GM18870 (cell line): ENCODE data around the gene LRRTM4.
"Not testable (repeated sequence)": the region's sequence is repeated elsewhere in the genome, so short reads cannot be mapped to it uniquely, and the experiment has no call there.

ENCODE experiments used
- ATAC-seq: cut with Tn5 transposase; IDR thresholded peaks from one replicate; pipeline ENCODE4 v1.9.1; 2021; ENCODE audit warnings: moderate library complexity; ENCODE audit not compliant: unreplicated experiment

Gene LRRTM4

GRCh38 chr2:76793647-76794334 is 728.4 kb downstream of the LRRTM4 start:
- no peak for ATAC-seq

- ATAC-seq: not testable (repeated sequence)
Measured at GRCh38 chr2:76781313-76781712, 740.9 kb downstream of the LRRTM4 start.

DNA sequence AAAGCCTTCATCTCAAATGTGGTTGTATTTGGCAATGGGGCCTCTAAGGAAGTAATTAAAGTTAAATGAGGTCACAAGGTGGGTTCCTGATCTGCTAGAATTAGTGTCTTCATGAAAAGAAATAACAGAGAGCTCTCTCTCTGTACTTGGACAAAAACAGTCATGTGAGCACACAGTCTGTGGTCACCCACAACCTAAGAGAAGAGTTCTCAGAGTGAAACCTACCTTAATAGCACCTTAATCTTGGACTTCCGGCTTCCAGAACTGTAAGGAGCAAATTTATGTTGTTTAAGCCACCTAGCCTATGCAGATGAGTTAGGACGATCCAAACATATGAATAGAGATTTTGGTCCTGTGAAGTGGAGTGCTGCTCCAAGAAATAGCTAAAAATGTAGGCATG is 758.9 kb downstream of the LRRTM4 start:
- no peak for ATAC-seq

GRCh38 chr2:76760367-76760704 is 761.8 kb downstream of the LRRTM4 start:
- peak; percentile 10 for ATAC-seq

- ATAC-seq: peak; percentile 48
Measured at GRCh38 chr2:76759634-76760366, 762.4 kb downstream of the LRRTM4 start.

DNA sequence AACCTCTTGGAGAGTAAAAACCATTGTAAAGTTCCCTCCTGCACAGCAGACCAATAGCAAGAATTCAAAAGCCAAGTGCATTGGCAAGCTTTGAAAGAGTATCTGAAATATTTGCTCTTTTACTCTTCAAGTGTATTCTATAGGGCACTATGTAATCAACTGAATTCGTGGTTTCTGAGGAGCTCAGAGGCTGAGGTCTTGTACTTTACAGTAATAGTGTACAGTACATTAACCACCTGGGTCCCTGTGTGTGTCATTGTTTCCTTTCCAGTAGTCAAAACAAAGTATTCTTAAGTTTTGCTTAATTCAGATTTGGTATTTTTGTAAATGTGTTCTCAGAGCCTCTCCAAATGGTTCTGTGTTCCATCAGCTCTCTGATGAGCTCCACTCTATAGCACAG is 769.7 kb downstream of the LRRTM4 start:
- ATAC-seq: no peak

GRCh38 chr2:76749858-76750257 is 772.3 kb downstream of the LRRTM4 start:
- ATAC-seq: no peak

DNA sequence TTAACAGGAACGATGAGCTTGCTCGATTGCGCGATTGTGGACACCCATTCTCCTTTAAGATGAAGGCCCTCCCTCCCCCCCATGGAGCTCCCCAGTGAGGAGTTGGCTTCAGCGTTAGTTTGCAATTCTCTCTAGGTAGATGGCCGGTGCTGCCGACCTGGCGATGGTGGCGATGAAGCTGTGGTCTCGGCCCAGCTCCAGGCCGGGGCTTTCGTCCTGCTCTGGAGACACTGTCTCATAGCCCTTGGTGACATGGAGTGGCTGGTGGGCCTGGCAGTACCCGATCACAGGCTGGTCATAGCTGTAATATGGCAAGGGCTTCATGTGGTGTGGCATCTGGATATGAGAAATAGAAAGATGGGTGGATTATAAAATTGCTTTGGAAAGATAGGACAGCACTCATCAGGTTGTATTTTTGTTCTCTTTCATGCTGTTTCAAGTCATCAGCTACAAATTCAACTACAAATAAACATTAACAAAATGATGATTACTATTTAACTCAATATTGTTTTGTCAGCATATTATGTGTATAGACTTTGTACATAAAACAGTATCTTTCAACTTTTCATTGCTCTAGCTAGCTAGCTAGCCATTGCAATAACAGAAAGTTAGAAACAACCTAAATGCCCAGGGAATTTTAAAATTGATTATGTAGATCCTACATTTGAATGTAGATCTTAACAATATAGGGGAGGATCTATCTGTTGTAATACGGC is 773.4 kb downstream of the LRRTM4 start:
- ATAC-seq: no peak

GRCh38 chr2:76745605-76746004 is 776.6 kb downstream of the LRRTM4 start:
- no peak for ATAC-seq

DNA sequence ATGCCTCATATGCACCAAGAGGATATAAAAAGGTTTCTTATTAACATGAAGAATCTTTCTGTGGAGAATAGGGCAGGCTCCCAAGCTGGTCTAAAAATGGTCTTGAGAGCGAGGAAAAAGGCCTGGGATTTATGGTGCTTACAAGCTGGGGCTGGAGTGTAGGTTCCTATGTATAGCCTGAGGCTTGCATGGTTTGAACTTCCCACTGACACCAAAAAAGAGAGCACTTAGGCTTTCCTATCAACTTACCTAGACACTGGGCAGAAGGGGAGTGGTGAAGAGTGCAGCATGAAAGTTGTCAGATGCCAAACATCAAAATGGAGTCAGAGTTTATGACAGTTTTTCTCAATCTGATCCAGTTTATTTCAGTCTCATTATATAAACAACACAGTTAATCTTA is 784.6 kb downstream of the LRRTM4 start:
- no peak for ATAC-seq

- no peak for ATAC-seq
Measured at GRCh38 chr2:76733736-76734135, 788.4 kb downstream of the LRRTM4 start.

DNA sequence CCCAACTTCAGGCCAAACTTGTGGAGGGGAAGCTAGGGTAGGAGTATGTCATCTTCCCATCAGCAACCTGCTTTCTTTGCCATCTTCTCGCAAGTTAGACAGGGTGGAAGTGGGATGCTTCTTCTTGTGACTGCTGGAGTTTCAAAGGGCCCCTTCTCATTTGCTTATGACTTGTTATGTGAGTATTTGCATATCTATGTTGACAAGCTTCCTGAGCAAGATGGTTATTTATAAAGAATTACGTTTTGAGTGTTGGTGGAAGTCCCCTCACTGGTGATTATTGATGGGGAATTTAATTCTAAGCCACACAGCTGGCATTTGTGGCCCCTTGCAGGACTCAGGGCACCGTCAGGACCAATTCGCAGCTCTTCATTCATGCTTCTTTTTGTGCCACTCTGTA is 791.0 kb downstream of the LRRTM4 start:
- ATAC-seq: no peak

GRCh38 chr2:76730021-76730420 is 792.2 kb downstream of the LRRTM4 start:
- ATAC-seq: no peak

DNA sequence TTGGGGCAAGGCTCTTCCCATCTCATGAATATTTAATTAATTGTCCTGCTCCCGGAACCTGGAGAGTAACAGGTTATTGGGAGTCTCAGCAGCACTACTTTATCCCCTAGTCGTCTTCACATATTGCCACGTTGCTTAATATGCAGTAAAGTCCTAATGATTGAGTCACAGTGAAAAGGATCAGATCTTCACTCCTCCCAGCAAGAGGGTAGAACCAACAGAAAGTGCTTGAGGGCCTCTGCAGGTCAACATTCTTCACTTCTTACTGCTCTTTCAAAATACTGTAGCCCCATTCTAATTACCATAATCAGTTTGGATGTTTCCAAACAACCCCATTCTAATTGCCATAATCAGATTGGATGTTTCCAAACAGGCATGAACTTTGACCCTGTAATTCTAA is 801.0 kb downstream of the LRRTM4 start:
- no peak for ATAC-seq

- no peak for ATAC-seq
Measured at GRCh38 chr2:76713312-76713711, 808.9 kb downstream of the LRRTM4 start.

GRCh38 chr2:76711490-76711889 is 810.7 kb downstream of the LRRTM4 start:
- no peak for ATAC-seq

DNA sequence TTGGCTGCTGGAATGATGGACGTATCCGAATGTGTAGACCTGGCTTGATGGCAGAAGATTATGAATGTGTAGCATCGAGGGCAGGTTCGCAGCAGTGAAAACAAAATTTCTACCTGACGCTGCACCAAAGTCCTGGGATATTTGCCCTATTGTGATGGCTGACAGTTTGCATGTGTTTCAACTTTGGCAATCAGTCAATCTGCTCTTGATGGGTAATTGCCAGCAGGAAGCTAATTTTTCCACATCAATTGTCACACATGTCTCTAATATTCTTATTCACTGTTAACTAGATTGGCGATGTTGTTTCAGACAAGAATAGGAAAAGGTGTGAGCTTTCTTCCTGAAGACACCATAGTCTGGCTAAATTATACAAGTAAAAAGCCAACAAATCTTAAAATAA is 821.3 kb downstream of the LRRTM4 start:
- no peak for ATAC-seq

- not testable (repeated sequence) for ATAC-seq
Measured at GRCh38 chr2:76697998-76698713, 824.0 kb downstream of the LRRTM4 start.
